HG02623 (cell line): ENCODE results near the gene ST3GAL4.

Experiments used
- ATAC-seq: cut with Tn5 transposase; IDR thresholded peaks from one replicate; pipeline ENCODE4 v1.9.1; 2021; ENCODE audit warnings: moderate library complexity; ENCODE audit not compliant: unreplicated experiment

ST3GAL4 gene

GRCh38 chr11:126403658-126404057 is 48.2 kb downstream of the ST3GAL4 start:
- ATAC-seq: peak; percentile 93

GRCh38 chr11:126404367-126404766 is 48.9 kb downstream of the ST3GAL4 start:
- no peak for ATAC-seq

- ATAC-seq: no peak
These were observed 49.9 kb downstream of the ST3GAL4 start for GRCh38 chr11:126405374-126405773.

GRCh38 chr11:126405906-126406305 is 50.4 kb downstream of the ST3GAL4 start:
- no peak for ATAC-seq

GRCh38 chr11:126406368-126406767 is 50.9 kb downstream of the ST3GAL4 start:
- no peak for ATAC-seq

GRCh38 chr11:126407101-126407521 is 51.6 kb downstream of the ST3GAL4 start:
- no peak for ATAC-seq

- ATAC-seq: no peak
These were observed 52.3 kb downstream of the ST3GAL4 start for GRCh38 chr11:126407682-126408288.

- ATAC-seq: no peak
These were observed 53.0 kb downstream of the ST3GAL4 start for GRCh38 chr11:126408496-126408895.

- ATAC-seq: no peak
These were observed 53.6 kb downstream of the ST3GAL4 start for GRCh38 chr11:126408901-126409619.

- no peak for ATAC-seq
These were observed 54.1 kb downstream of the ST3GAL4 start for GRCh38 chr11:126409620-126409985.

GRCh38 chr11:126410649-126411048 is 55.2 kb downstream of the ST3GAL4 start:
- no peak for ATAC-seq

- ATAC-seq: no peak
These were observed 56.5 kb downstream of the ST3GAL4 start for GRCh38 chr11:126411971-126412381.

GRCh38 chr11:126413426-126413825 is 57.9 kb downstream of the ST3GAL4 start:
- ATAC-seq: no peak

GRCh38 chr11:126413843-126414405 is 58.4 kb downstream of the ST3GAL4 start:
- no peak for ATAC-seq

- no peak for ATAC-seq
These were observed 59.1 kb downstream of the ST3GAL4 start for GRCh38 chr11:126414615-126415014.

GRCh38 chr11:126415128-126415527 is 59.6 kb downstream of the ST3GAL4 start:
- ATAC-seq: no peak

GRCh38 chr11:126415669-126416420 is 60.4 kb downstream of the ST3GAL4 start:
- ATAC-seq: no peak

GRCh38 chr11:126416542-126417090 is 61.1 kb downstream of the ST3GAL4 start:
- peak; percentile 86 for ATAC-seq

- ATAC-seq: no peak
These were observed 61.8 kb downstream of the ST3GAL4 start for GRCh38 chr11:126417091-126417862.

GRCh38 chr11:126418887-126419286 is 63.4 kb downstream of the ST3GAL4 start:
- ATAC-seq: no peak
